Testis (tissue), 3 donors: Measurements from ENCODE around the gene DNM3. TPM values are rescaled to one million over a fixed set of nuclear protein-coding genes. Genes with fewer than 3 reads are reported as not detected.

Experiments used
- DNase-seq: peaks from one replicate; pipeline ENCODE4 v3.0.0-alpha.2; 2019
- H3K27ac ChIP-seq, 2 donors: fragments of 200-600 bp; sonication (generic); one replicate each; pipeline ENCODE4 v1.5.1; 2019
- H3K27me3 ChIP-seq: fragments of 200-600 bp; sonication (generic); one replicate; pipeline ENCODE4 v1.5.1; 2019
- H3K36me3 ChIP-seq: fragments of 200-600 bp; sonication (generic); one replicate; pipeline ENCODE4 v1.5.1; 2017; ENCODE audit warnings: low read depth; ENCODE audit errors: missing control alignments
- H3K4me1 ChIP-seq: fragments of 200-600 bp; sonication (generic); one replicate; pipeline ENCODE4 v1.5.1; 2019
- H3K4me3 ChIP-seq, 2 donors: fragments of 200-600 bp; sonication (generic); one replicate each; pipeline ENCODE4 v1.5.1; 2017 to 2019
- H3K9me3 ChIP-seq: fragments of 200-600 bp; sonication (generic); one replicate; pipeline ENCODE4 v1.5.1; 2017
- CTCF ChIP-seq, 3 experiments: fragments of 450-650 bp in 2 of 3; fragments of 200-600 bp in 1 of 3; sonication (generic) in 1 of 3; IDR thresholded peaks; one replicate each; pipeline ENCODE4 v1.5.1; 2016 to 2019; ENCODE audit warnings: antibody characterized with exemption in 3 of 3, mild to moderate bottlenecking in 2 of 3, moderate library complexity in 1 of 3
- POLR2A ChIP-seq: fragments of 450-650 bp; IDR thresholded peaks from one replicate; pipeline ENCODE4 v1.6.1; 2017; ENCODE audit warnings: antibody characterized with exemption, mild to moderate bottlenecking, moderate library complexity
- WGBS, 2 donors: methylation state at CpG; one replicate each; pipeline ENCODE4 v1.1.5; 2018; 5-methylcytosine and 5-hydroxymethylcytosine counted together
- intact Hi-C: fragments of 100-400 bp; cut with DNase I; formaldehyde crosslinking; loops from one replicate; pipeline ENCODE4 v1.15.1; 2023; ENCODE audit warnings: low total_unique reads
- polyA plus RNA-seq: library from polyadenylated mRNA; stranded (reverse); fragments of 350-450 nt; fragmentation: Illumina TruSeq; extraction: RNeasy Lipid Tissue Mini Kit (QIAGEN cat#74804); gene quantifications from one replicate; pipeline ENCODE4 v1.2.3, GENCODE V29; 2014; ENCODE audit warnings: low read depth, low replicate concordance; ENCODE audit not compliant: insufficient read depth
- total RNA-seq, 2 donors: library from RNA; depleted of rRNA; stranded (reverse); fragments of >200 nt; gene quantifications; one replicate each; pipeline ENCODE4 v1.2.3, GENCODE V29; 2016

Gene DNM3
- total and polyA plus RNA-seq, 3 donors from 2014 or later = 4.9 to 10.2 (median 8.4) TPM

DNA sequence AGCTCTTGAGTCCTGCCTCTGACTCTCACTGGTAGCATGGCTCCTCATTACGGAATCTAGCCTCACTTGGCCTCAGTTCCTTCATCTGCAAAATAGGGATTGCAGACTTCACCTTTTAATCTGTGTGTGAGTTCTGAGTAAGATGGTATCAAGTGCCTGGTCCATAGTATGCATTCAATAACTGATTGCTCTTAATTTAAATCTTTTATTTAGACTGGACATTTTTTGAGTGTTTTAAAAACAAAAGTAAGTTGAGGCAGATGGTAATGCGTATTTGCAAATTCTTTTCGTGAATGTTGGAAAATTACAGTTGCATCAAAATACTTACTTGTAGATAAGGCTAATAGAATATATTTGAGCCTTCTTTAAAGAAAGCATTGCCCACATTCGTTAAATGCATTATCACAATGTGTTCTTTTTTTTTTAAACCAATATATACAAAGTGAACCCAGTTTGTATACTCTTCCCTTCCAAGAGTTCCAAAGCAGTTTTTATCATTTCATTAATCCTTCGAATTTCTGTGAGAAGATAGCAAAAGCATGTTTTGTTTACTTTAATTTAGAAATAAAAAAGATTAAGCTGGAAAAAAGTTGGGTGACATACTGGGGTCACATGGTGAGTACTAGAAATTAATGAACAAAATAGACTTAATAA, 8.1 kb downstream of the DNM3 start:
- 65 to 71% methylated on average over 5 of the region's 5 CpGs for WGBS, 2 donors
- H3K27me3 ChIP-seq = no peaks in the 10 kb centered on the region
- H3K4me3 ChIP-seq = no peak overlapping the region
- H3K9me3 ChIP-seq = no peaks in the 10 kb centered on the region
- H3K27ac ChIP-seq = no peak overlapping the region
- intact Hi-C loops = no loop called here
- peaks cover 4% of the 10 kb centered on the region for H3K4me1 ChIP-seq
- no peaks in the 10 kb centered on the region for H3K36me3 ChIP-seq
- no peak for DNase-seq
- TF ChIP-seq CTCF (IDR thresholded peaks at IDR 0.05) (no peak), POLR2A (no peak)

DNA sequence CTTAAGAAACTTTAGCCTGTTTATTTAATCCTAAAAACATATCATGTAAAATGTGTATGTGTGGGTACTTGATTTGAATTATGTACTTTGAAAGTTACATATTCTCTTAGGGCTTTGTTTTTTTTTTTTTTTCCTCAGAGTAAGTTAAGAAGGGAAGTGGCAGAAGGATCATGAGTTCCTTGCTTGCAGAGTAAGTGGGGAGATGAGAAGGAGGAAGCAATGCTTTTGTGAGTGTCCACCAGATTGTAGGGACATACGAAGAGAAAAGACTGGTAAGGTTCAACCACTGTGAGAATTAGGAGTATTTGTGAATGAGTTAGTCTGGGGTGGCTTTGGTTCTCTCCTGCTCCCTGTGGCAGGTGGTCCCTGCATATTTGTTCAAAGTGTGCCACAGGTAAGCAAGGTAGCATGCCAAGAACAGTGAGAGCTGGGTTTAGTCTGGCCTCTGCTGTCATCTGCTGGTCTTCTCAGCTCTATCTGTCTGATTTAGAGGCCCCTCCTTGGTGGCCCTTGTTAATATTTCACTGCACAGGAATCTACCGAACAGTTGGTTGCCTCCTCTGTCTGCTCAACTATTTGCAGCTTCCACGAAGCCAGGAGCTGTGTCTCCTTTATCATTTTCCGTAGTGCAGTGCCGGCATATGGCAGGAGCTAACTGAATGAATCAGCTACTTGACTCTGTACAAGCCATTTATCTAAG, 9.5 kb downstream of the DNM3 start:
- TF ChIP-seq POLR2A (no peak), CTCF (IDR thresholded peaks at IDR 0.05) (no peak)
- no peak overlapping the region for H3K27ac ChIP-seq
- no peak for DNase-seq
- intact Hi-C loops = no loop called here
- 83 to 86% methylated on average over 5 of the region's 5 CpGs for WGBS, 2 donors
- peaks cover 4% of the 10 kb centered on the region for H3K4me1 ChIP-seq
- no peak overlapping the region for H3K4me3 ChIP-seq
- H3K9me3 ChIP-seq = no peaks in the 10 kb centered on the region
- H3K27me3 ChIP-seq = no peaks in the 10 kb centered on the region
- H3K36me3 ChIP-seq = no peaks in the 10 kb centered on the region

- Histone ChIP-seq H3K27ac (no peak overlapping the region), H3K9me3 (no peaks in the 10 kb centered on the region), H3K4me1 (peaks cover 4% of the 10 kb centered on the region), H3K36me3 (no peaks in the 10 kb centered on the region), H3K4me3 (no peak overlapping the region), H3K27me3 (no peaks in the 10 kb centered on the region)
- intact Hi-C loops = no loop called here
- TF ChIP-seq POLR2A = no peak
- no peak for TF ChIP-seq CTCF (IDR thresholded peaks at IDR 0.05)
- no peak for DNase-seq
Observed at GRCh38 chr1:171852272-171852671, 11.0 kb downstream of the DNM3 start.

DNA sequence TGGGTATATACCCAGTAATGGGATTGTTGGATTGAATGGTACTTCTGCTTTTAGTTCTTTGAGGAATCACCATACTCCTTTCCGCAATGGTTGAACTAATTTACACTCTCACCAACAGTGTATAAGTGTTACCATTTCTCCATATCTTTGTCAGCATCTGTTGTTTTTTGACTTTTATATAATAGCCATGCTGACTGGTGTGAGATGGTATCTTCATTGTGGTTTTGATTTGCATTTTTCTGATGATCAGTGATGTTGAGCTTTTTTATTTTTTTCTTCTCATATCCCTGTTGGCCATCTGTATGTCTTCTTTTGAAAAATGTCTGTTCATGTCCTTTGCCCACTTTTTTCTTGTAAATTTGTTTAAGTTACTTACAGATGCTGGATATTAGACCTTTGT, 14.1 kb downstream of the DNM3 start:
- no peaks in the 10 kb centered on the region for H3K27me3 ChIP-seq
- H3K9me3 ChIP-seq = no peaks in the 10 kb centered on the region
- H3K27ac ChIP-seq = no peak overlapping the region
- no peaks in the 10 kb centered on the region for H3K36me3 ChIP-seq
- 91 to 100% methylated on average over 1 of the region's 1 CpG for WGBS, 2 donors
- TF ChIP-seq POLR2A = no peak
- TF ChIP-seq CTCF (IDR thresholded peaks at IDR 0.05) = no peak
- DNase-seq = no peak
- H3K4me1 ChIP-seq = no peaks in the 10 kb centered on the region
- intact Hi-C loops = no loop called here
- no peak overlapping the region for H3K4me3 ChIP-seq

DNA sequence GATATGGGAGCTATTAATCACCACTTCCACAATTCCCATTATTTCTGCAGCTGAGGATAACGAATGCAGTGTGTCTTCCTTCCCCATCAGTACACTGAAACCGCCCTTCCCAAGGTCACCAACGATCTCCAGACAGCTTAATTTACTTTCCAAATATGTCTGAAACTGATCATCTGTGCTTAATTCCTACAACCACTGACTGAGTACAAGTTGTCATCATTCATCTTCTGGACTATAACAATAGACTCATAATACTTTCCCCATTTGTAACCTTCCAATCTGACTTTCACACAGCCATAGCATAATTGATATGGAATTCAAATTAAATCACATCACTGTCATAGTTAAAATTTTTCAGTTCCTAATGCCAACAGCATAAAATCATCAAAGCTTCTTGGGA, 17.4 kb downstream of the DNM3 start:
- no peak for DNase-seq
- Histone ChIP-seq H3K36me3 (no peaks in the 10 kb centered on the region), H3K9me3 (no peaks in the 10 kb centered on the region), H3K4me3 (no peak overlapping the region), H3K27ac (no peak overlapping the region), H3K27me3 (no peaks in the 10 kb centered on the region), H3K4me1 (no peaks in the 10 kb centered on the region)
- no peak for TF ChIP-seq CTCF (IDR thresholded peaks at IDR 0.05)
- no peak for TF ChIP-seq POLR2A
- WGBS, 2 donors = 48 to 60% methylated on average over 3 of the region's 3 CpGs
- intact Hi-C loops = no loop called here
